Heart right ventricle (tissue), 16 donors: ENCODE results near the gene POLN. TPM values are rescaled to one million over a fixed set of nuclear protein-coding genes. Genes with fewer than 3 reads are reported as not detected.

Experiments
- ATAC-seq, 8 donors: fragments of 200-7000 bp; cut with Tn5 transposase; one replicate each; pipeline ENCODE4 v1.9.1; 2020; ENCODE audit warnings: mild to moderate bottlenecking in 8 of 8, moderate library complexity in 8 of 8, moderate number of reproducible peaks in 1 of 8
- DNase-seq, 2 donors: peaks; one replicate each; pipeline ENCODE4 v3.0.0-alpha.2; 2020
- H3K27ac ChIP-seq, 10 donors: fragments of 200-600 bp; sonication (generic) in 2 of 10; one replicate each; pipeline versions ENCODE4 v1.5.0 to v1.8.0; 2020 to 2022; ENCODE audit warnings: mild to moderate bottlenecking in 3 of 10
- H3K27me3 ChIP-seq, 7 donors: fragments of 200-600 bp; one replicate each; pipeline ENCODE4 v1.8.0; 2021 to 2022; ENCODE audit warnings: mild to moderate bottlenecking in 2 of 7
- H3K36me3 ChIP-seq, 9 donors: fragments of 200-600 bp; sonication (generic) in 1 of 9; one replicate each; pipeline versions ENCODE4 v1.5.0 to v1.8.0; 2020 to 2022; ENCODE audit warnings: mild to moderate bottlenecking in 2 of 9
- H3K4me1 ChIP-seq, 9 donors: fragments of 200-600 bp; sonication (generic) in 1 of 9; one replicate each; pipeline versions ENCODE4 v1.5.0 to v1.8.0; 2020 to 2022; ENCODE audit warnings: mild to moderate bottlenecking in 4 of 9
- H3K4me3 ChIP-seq, 10 donors: fragments of 200-600 bp; sonication (generic) in 2 of 10; one replicate each; pipeline versions ENCODE4 v1.5.0 to v1.8.0; 2020 to 2022; ENCODE audit warnings: mild to moderate bottlenecking in 7 of 10, moderate library complexity in 2 of 10
- H3K9me3 ChIP-seq, 11 donors: fragments of 200-600 bp in 10 of 11; sonication (generic) in 2 of 11; one replicate each; pipeline versions ENCODE4 v1.5.0 to v1.8.0; 2013 to 2022; ENCODE audit warnings: mild to moderate bottlenecking in 2 of 11, control low read depth in 1 of 11, moderate library complexity in 1 of 11
- CTCF ChIP-seq, 9 donors: fragments of 200-600 bp; sonication (generic) in 2 of 9; IDR thresholded peaks; one replicate each; pipeline versions ENCODE4 v1.5.0 to v1.8.0; 2021 to 2022; ENCODE audit warnings: antibody characterized with exemption in 9 of 9, mild to moderate bottlenecking in 5 of 9, moderate library complexity in 1 of 9
- WGBS, 2 donors: extraction: QIAGEN DNeasy Blood & Tissue Kit; methylation state at CpG; one replicate each; pipeline ENCODE4 v1.1.7; 2013; ENCODE audit warnings: inconsistent platforms in 1 of 2; 5-methylcytosine and 5-hydroxymethylcytosine counted together
- intact Hi-C, 10 donors: fragments of 100-400 bp; cut with DNase I; formaldehyde crosslinking; loops; one replicate each; pipeline versions ENCODE4 v1.11.1 to v1.14.2; 2022
- polyA plus RNA-seq, 2 donors: library from polyadenylated mRNA; stranded (reverse); fragments of 200-250 nt; gene quantifications; one replicate each; pipeline ENCODE4 v1.2.3, GENCODE V29; 2013
- total RNA-seq, 10 donors: library from RNA; stranded (reverse); fragmentation: NEBNext Ultra II Directional in 3 of 10; extraction: Animal tissue kit (Norgen Biotek cat#: 25700) in 3 of 10; gene quantifications; one replicate each; pipeline versions ENCODE4 v1.2.1 to v1.2.4, GENCODE V29; 2021 to 2023
- donor health status: Arrhythmogenic right ventricular cardiomyopathy.
- donor health status: ischemic (EF 13 %, LVEDD 7.1; RV severe dilation, severe dysfunction).
- donor health status: healthy with polysubstance abuse.
- donor health status: DM: no; HTN: yes; CAD: no.
- donor health status: DM: no; HTN: no; CAD: no.
- donor health status: ischemic (EF 25% LVEDD 6.9; RV normal size, moderate dysfunction).
- donor health status: ischemic (EF 25% LVEDD 5.7; RV mildly dilated, moderate dysfunction).
- donor health status: healthy.
- donor health status: DM: yes; HTN: yes; CAD: no.
- donor health status: Ischemic cardiomyopathy.
- donor health status: ischemic (EF 35%, LVEDD 5.7; RV mildly dilated, moderate dysfunction).
- donor health status: nonischemic (EF 11% LVEDD 7.7; RV severe dilation, severe dysfunction).
- donor health status: DM: yes; HTN: yes; CAD: no.
- donor health status: PGD.
- donor health status: ischemic (EF 29% LVEDD 5.4; RV normal size, mild dysfunction).
- donor health status: nonischemic (EF 23%, LVEDD 6.1; RV moderate dilation, normal function).

Gene POLN
- total and polyA plus RNA-seq, 12 donors, result 0.97 to 3.1 (median 2.1) TPM

- no peak overlapping the region for H3K27ac ChIP-seq
- H3K9me3 ChIP-seq, result no peaks in the 10 kb centered on the region
- no peak for DNase-seq
- no peak for ATAC-seq
- H3K4me1 ChIP-seq, result peaks cover 0 to 10% (median 5%) of the 10 kb centered on the region in 9 donors
- peak overlapping the region in 3 of 10 donors; percentile 13 to 24 (median 18) for H3K4me3 ChIP-seq
- no peak for TF ChIP-seq CTCF (IDR thresholded peaks at IDR 0.05)
- H3K27me3 ChIP-seq, result peaks cover 14 to 70% (median 64%) of the 10 kb centered on the region in 7 donors
- 3 to 4% methylated on average over 74 to 102 of the region's 102 CpGs for WGBS, 2 donors
- intact Hi-C loops, result no loop called here
- no peaks in the 10 kb centered on the region for H3K36me3 ChIP-seq
Observed at GRCh38 chr4:2059726-2060602, 182.0 kb downstream of the POLN start.

- H3K9me3 ChIP-seq, result no peaks in the 10 kb centered on the region
- ATAC-seq (peak in 2 of 8 donors; percentile 29 to 39), DNase-seq (peak in 1 of 2 donors; percentile 13)
- H3K4me1 ChIP-seq, result peaks cover 0 to 10% (median 5%) of the 10 kb centered on the region in 9 donors
- intact Hi-C loops, result no loop called here
- H3K4me3 ChIP-seq, result peak within 1 kb of the TSS in 9 of 10 donors; percentile 16 to 45 (median 37)
- no peak within 1 kb of the TSS for H3K27ac ChIP-seq
- WGBS, 2 donors, result 0 to 1% methylated on average over 34 to 119 of the region's 119 CpGs
- no peak for TF ChIP-seq CTCF (IDR thresholded peaks at IDR 0.05)
- H3K36me3 ChIP-seq, result no peaks in the 10 kb centered on the region
- peaks cover 14 to 78% (median 70%) of the 10 kb centered on the region in 7 donors for H3K27me3 ChIP-seq
Observed at GRCh38 chr4:2059046-2059725, 182.7 kb downstream of the POLN start, which contains the start of gene NAT8L. TSS of gene NAT8L (plus strand) at chr4:2059327. CDS start at chr4:2059512, 185 bp downstream.

DNA sequence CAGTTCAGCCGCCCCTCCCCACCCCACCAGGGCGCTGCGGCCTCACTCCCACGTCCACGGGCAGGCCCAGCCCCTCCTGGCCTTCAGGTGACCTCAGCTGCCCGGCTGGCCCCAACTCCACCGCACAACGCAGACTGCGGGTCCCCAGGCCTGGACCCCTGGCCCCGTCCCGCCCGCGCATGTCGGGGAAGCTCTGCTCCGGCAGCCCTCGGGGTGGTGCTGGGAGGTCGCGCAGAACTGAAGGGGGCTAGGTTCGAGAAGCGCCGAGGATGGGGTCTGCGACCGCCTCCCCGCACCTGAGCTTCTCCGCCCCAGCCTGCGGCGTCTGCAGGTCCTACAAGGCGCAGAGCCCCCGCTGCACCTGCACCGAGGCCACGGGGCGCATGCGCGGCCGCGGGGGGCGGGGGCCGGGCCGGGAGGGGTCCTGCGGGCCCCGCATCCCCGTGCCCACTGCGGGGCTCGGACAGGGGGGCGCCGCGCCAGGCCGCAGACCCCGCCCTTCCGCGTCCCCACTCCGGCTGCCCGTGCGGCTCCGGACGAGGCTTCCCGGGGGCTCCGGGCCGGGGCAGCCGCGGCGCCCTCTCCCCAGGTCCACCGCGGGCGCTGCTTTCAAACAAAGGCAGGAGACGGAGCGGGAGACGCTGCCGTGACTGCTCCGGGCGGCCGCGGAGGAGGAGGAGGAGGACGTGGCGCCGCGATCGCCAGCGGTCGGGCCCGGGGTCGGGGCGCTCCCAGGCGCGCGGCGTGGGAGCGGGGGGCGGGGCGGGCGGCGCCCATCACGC, 183.5 kb downstream of the POLN start:
- Histone ChIP-seq H3K36me3 (no peaks in the 10 kb centered on the region), H3K9me3 (no peaks in the 10 kb centered on the region), H3K4me3 (peak overlapping the region in 9 of 10 donors; percentile 16 to 45 (median 37)), H3K4me1 (peaks cover 0 to 10% (median 5%) of the 10 kb centered on the region in 9 donors), H3K27me3 (peaks cover 14 to 85% (median 77%) of the 10 kb centered on the region in 7 donors), H3K27ac (no peak overlapping the region)
- WGBS, 2 donors, result 3% methylated on average over 60 to 91 of the region's 93 CpGs
- peak in 1 of 2 donors; percentile 11 for DNase-seq
- peak in 1 of 8 donors; percentile 8 for ATAC-seq
- intact Hi-C loops, result no loop called here
- TF ChIP-seq CTCF (IDR thresholded peaks at IDR 0.05), result no peak
